ENCODE results near the gene POU6F2. TPM values are rescaled to one million over a fixed set of nuclear protein-coding genes. Genes with fewer than 3 reads are reported as not detected.

The POU6F2 gene
- total and polyA plus RNA-seq, 2 donors (not counting 1 experiment from before 2014, with no cell fraction given) = under 0.01 TPM; not detected in 1

- H3K79me2 ChIP-seq (ENCODE audit: control insufficient read depth, insufficient read depth, low read length) = no peaks in the 10 kb centered on the region
- no peaks in the 10 kb centered on the region for H4K20me1 ChIP-seq (ENCODE audit: control insufficient read depth, extremely low read depth, insufficient read depth, low read length)
- no peak overlapping the region for H2AFZ ChIP-seq (ENCODE audit: low read length)
- no peak overlapping the region for H3K9ac ChIP-seq (ENCODE audit: insufficient read depth, low read length)
- H3K4me2 ChIP-seq (ENCODE audit: extremely low read depth, insufficient read depth, low read length) = no peak overlapping the region
- H3K9me3 ChIP-seq (ENCODE audit: control insufficient read depth, insufficient read depth, low read depth, low read length) = no peaks in the 10 kb centered on the region
- H3K27me3 ChIP-seq (ENCODE audit: control insufficient read depth, insufficient read depth, low read length) = no peaks in the 10 kb centered on the region
- H3K27ac ChIP-seq (ENCODE audit: insufficient read depth, low read length) = no peak overlapping the region
- H3K36me3 ChIP-seq (ENCODE audit: control insufficient read depth, insufficient read depth, low read length) = no peaks in the 10 kb centered on the region
- H3K4me3 ChIP-seq (replicated peaks in 1 of 4; ENCODE audit: control extremely low read depth in 1 of 4, insufficient read depth in 1 of 4, low read depth in 3 of 4, low read length in 4 of 4) = no peak overlapping the region
- DNase-seq (ENCODE audit: low read depth in 2 of 2) = no peak
- no peak for TF ChIP-seq EZH2 (IDR thresholded peaks at IDR 0.05; ENCODE audit: low read length, missing control alignments)
- no peaks in the 10 kb centered on the region for H3K4me1 ChIP-seq (ENCODE audit: control insufficient read depth, extremely low read depth, insufficient read depth, low read length)
Measured at GRCh38 chr7:39133088-39133487, 155.4 kb downstream of the POU6F2 start.

GRCh38 chr7:39137480-39137879 lies 159.8 kb downstream of the POU6F2 start:
- no peaks in the 10 kb centered on the region for H3K27me3 ChIP-seq (ENCODE audit: control insufficient read depth, insufficient read depth, low read length)
- no peaks in the 10 kb centered on the region for H3K9me3 ChIP-seq (ENCODE audit: control insufficient read depth, insufficient read depth, low read depth, low read length)
- no peak overlapping the region for H3K4me2 ChIP-seq (ENCODE audit: extremely low read depth, insufficient read depth, low read length)
- no peak overlapping the region for H3K9ac ChIP-seq (ENCODE audit: insufficient read depth, low read length)
- TF ChIP-seq EZH2 (IDR thresholded peaks at IDR 0.05; ENCODE audit: low read length, missing control alignments) (no peak), CTCF (conservative IDR thresholded peaks at IDR 0.05 in 1 of 2, IDR thresholded peaks at IDR 0.05 in 1 of 2; ENCODE audit: low read depth in 1 of 2, low read length in 2 of 2) (no peak)
- H4K20me1 ChIP-seq (ENCODE audit: control insufficient read depth, extremely low read depth, insufficient read depth, low read length) = no peaks in the 10 kb centered on the region
- H3K27ac ChIP-seq (ENCODE audit: insufficient read depth, low read length) = no peak overlapping the region
- H3K79me2 ChIP-seq (ENCODE audit: control insufficient read depth, insufficient read depth, low read length) = no peaks in the 10 kb centered on the region
- no peaks in the 10 kb centered on the region for H3K4me1 ChIP-seq (ENCODE audit: control insufficient read depth, extremely low read depth, insufficient read depth, low read length)
- H3K4me3 ChIP-seq (replicated peaks in 1 of 4; ENCODE audit: control extremely low read depth in 1 of 4, insufficient read depth in 1 of 4, low read depth in 3 of 4, low read length in 4 of 4) = no peak overlapping the region
- H2AFZ ChIP-seq (ENCODE audit: low read length) = no peak overlapping the region
- H3K36me3 ChIP-seq (ENCODE audit: control insufficient read depth, insufficient read depth, low read length) = no peaks in the 10 kb centered on the region
- DNase-seq (ENCODE audit: low read depth in 2 of 2) = no peak

- DNase-seq (ENCODE audit: low read depth in 2 of 2) = no peak
- Histone ChIP-seq H3K4me2 (ENCODE audit: extremely low read depth, insufficient read depth, low read length) (no peak overlapping the region), H3K4me1 (ENCODE audit: control insufficient read depth, extremely low read depth, insufficient read depth, low read length) (no peaks in the 10 kb centered on the region), H3K9me3 (ENCODE audit: control insufficient read depth, insufficient read depth, low read depth, low read length) (no peaks in the 10 kb centered on the region), H3K36me3 (ENCODE audit: control insufficient read depth, insufficient read depth, low read length) (no peaks in the 10 kb centered on the region), H2AFZ (ENCODE audit: low read length) (no peak overlapping the region), H4K20me1 (ENCODE audit: control insufficient read depth, extremely low read depth, insufficient read depth, low read length) (no peaks in the 10 kb centered on the region), H3K79me2 (ENCODE audit: control insufficient read depth, insufficient read depth, low read length) (no peaks in the 10 kb centered on the region), H3K4me3 (replicated peaks in 1 of 4; ENCODE audit: control extremely low read depth in 1 of 4, insufficient read depth in 1 of 4, low read depth in 3 of 4, low read length in 4 of 4) (no peak overlapping the region), H3K9ac (ENCODE audit: insufficient read depth, low read length) (no peak overlapping the region), H3K27ac (ENCODE audit: insufficient read depth, low read length) (no peak overlapping the region), H3K27me3 (ENCODE audit: control insufficient read depth, insufficient read depth, low read length) (no peaks in the 10 kb centered on the region)
- TF ChIP-seq CTCF (conservative IDR thresholded peaks at IDR 0.05 in 1 of 2, IDR thresholded peaks at IDR 0.05 in 1 of 2; ENCODE audit: low read depth in 1 of 2, low read length in 2 of 2) = no peak
- TF ChIP-seq EZH2 (IDR thresholded peaks at IDR 0.05; ENCODE audit: low read length, missing control alignments) = no peak
Measured at GRCh38 chr7:39142750-39143149, 165.0 kb downstream of the POU6F2 start.

All from fibroblast of lung (primary cell).